WERI-Rb-1 (cell line): ENCODE data around the gene EIF4E.
A peak's percentile ranks its signal among the peaks of the same experiment; 100 is the strongest.
"Not testable (repeated sequence)": the region's sequence is repeated elsewhere in the genome, so short reads cannot be mapped to it uniquely, and the experiment has no call there.

Source experiments
- DNase-seq: peaks from one replicate; pipeline ENCODE4 v3.0.0-alpha.2; 2020
- H3K27ac ChIP-seq: fragments of 250-450 bp; sonication (Bioruptor Pico); 2 replicates; pipeline ENCODE4 v1.5.1; 2020; ENCODE audit warnings: mild to moderate bottlenecking, moderate library complexity
- H3K27me3 ChIP-seq: fragments of 250-450 bp; sonication (Bioruptor Pico); 2 replicates; pipeline ENCODE4 v1.5.1; 2021; ENCODE audit warnings: mild to moderate bottlenecking, low read depth, moderate library complexity; ENCODE audit not compliant: insufficient read depth, severe bottlenecking
- H3K36me3 ChIP-seq: fragments of 250-450 bp; sonication (Bioruptor Pico); 2 replicates; pipeline ENCODE4 v1.5.1; 2020; ENCODE audit warnings: mild to moderate bottlenecking, moderate library complexity
- H3K4me3 ChIP-seq: 2 replicates; pipeline ENCODE4 v1.5.1; 2011; ENCODE audit warnings: low read depth, mild to moderate bottlenecking, control low read depth, low read length
- H3K9me3 ChIP-seq: fragments of 250-450 bp; sonication (Bioruptor Pico); 2 replicates; pipeline ENCODE4 v1.5.1; 2021; ENCODE audit warnings: mild to moderate bottlenecking, moderate library complexity; ENCODE audit not compliant: severe bottlenecking
- CTCF ChIP-seq: IDR thresholded peaks from 2 replicates; pipeline ENCODE4 v1.5.1; 2011; ENCODE audit warnings: low read depth, mild to moderate bottlenecking, control low read depth, inconsistent platforms, low read length

Gene EIF4E

DNA sequence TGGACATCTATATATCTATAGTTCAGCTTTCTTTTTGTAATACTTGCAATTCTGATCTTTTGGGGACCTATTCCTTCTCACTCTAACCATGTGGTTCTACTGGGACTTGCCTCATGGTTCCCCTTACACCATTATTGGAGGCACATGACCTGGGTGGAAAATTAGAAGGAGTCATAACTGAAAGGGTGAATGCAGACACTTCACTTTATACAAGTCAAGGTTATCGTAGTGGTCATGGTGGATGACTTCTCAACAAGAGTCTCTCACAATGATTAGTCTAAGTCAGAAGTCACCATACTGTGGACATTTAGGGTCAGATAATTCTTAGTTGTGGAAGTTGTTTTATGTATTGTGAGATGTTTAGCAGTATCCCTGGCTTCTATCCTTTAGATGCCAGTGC, 10.5 kb upstream of the EIF4E start:
- Histone ChIP-seq H3K4me3 (no peak overlapping the region), H3K27ac (no peak overlapping the region), H3K36me3 (no peaks in the 10 kb centered on the region), H3K27me3 (no peaks in the 10 kb centered on the region), H3K9me3 (no peaks in the 10 kb centered on the region)
- no peak for DNase-seq
- TF ChIP-seq CTCF = no peak

- Histone ChIP-seq H3K27me3 (no peaks in the 10 kb centered on the region), H3K4me3 (no peak overlapping the region), H3K9me3 (no peaks in the 10 kb centered on the region), H3K27ac (no peak overlapping the region), H3K36me3 (no peaks in the 10 kb centered on the region)
- DNase-seq = no peak
- TF ChIP-seq CTCF = no peak
Measured at GRCh38 chr4:98937986-98938720, 9.2 kb upstream of the EIF4E start.

DNA sequence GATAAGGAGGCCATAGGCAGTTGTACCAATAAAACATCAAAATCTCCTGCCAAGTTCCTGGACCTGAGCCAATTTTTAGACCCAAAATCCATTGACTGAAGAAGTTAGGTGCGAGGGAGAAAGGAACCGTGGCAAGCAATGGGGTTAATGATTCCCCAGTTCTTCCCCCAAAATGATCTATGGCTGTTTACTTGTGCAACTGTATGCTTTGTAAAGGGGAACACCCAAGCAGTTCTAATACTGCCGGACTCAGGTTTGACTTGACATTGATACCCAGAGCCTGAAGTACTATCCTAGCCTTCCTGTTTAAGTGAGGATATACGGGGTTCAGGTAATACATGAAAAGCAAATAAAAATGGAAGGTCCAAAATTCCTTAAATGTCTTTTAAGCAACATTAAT, 6.7 kb upstream of the EIF4E start:
- Histone ChIP-seq H3K4me3 (no peak overlapping the region), H3K27ac (no peak overlapping the region), H3K9me3 (peaks cover 3% of the 10 kb centered on the region), H3K27me3 (no peaks in the 10 kb centered on the region), H3K36me3 (no peaks in the 10 kb centered on the region)
- no peak for DNase-seq
- TF ChIP-seq CTCF = no peak

DNA sequence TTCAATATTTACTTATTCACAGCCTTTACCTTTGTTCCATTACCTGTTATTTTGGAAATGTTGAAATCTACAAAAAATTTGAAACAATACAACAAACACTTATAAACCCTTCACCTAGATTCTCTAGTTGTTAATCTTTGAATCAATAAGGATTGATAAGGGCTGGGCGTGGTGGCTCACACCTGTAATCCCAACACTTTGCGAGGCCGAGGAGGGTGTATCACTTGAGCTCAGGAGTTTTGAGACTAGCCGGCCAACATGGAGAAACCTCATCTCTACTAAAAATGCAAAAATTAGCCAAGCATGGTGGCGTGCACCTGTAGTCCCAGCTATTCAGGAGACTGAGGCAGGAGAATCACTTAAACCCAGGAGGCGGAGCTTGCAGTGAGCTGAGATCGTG, 5.9 kb upstream of the EIF4E start:
- H3K9me3 ChIP-seq = not testable (repeated sequence)

DNA sequence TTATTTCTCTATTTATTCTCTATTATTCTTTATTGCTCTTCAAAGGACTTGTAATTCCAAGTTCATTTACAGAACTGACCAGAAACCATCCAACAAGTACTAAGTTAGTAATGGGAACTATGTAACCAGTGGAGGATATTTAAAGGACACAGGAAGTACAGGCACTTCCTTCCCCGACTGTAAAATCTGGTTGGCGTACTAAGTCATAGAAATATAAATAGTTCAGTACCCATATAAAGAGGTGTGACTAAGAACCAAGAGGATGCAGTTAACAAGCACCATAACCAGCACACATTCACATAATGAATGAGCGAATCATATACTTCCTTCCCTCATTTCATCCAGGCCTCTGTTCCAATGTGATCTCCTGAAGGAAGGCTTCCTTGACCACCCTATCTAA, 3.6 kb upstream of the EIF4E start:
- Histone ChIP-seq H3K27ac (no peak overlapping the region), H3K36me3 (peaks cover 7% of the 10 kb centered on the region), H3K9me3 (peaks cover 4% of the 10 kb centered on the region), H3K4me3 (no peak overlapping the region), H3K27me3 (no peaks in the 10 kb centered on the region)
- DNase-seq = no peak
- TF ChIP-seq CTCF = no peak

More for the DNA sequence above, 5.9 kb upstream of the EIF4E start:
- not testable (repeated sequence) for H3K27me3 ChIP-seq, H3K36me3 ChIP-seq, H3K27ac ChIP-seq, DNase-seq, H3K4me3 ChIP-seq

DNA sequence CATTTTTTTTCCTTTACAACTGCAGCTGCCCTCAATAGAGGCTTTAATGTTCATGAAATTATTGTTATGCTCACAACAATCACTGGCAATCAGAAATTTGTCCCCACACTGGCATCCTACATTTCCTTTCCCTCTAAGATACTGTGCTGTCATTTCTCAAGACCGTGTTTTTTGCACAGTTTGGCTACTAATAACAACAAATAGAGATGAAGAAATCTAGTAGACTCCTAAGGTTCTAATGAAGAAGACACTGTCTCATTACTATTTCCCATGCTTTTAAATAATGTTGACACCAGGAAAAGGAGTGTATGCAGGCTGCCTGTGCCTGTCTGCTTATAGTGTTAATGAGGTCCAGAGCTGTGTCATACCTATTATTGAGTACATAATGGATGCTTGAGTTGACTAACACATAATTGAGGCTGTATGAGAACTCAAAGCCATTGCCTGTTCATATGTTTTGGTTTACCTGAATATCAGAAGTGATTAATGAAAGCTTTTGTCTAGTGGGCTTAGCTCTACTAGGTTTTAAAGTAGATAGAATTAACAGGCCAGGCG, 1.5 kb upstream of the EIF4E start:
- Histone ChIP-seq H3K27me3 (no peaks in the 10 kb centered on the region), H3K27ac (peak overlapping the region; percentile 99), H3K9me3 (peaks cover 4% of the 10 kb centered on the region), H3K4me3 (peak overlapping the region; percentile 97), H3K36me3 (peaks cover 27% of the 10 kb centered on the region)
- DNase-seq = no peak
- no peak for TF ChIP-seq CTCF
